ENCODE measurements around the gene XRRA1.
"Not testable (repeated sequence)": the region's sequence is repeated elsewhere in the genome, so short reads cannot be mapped to it uniquely, and the experiment has no call there.

The XRRA1 gene, protein sequence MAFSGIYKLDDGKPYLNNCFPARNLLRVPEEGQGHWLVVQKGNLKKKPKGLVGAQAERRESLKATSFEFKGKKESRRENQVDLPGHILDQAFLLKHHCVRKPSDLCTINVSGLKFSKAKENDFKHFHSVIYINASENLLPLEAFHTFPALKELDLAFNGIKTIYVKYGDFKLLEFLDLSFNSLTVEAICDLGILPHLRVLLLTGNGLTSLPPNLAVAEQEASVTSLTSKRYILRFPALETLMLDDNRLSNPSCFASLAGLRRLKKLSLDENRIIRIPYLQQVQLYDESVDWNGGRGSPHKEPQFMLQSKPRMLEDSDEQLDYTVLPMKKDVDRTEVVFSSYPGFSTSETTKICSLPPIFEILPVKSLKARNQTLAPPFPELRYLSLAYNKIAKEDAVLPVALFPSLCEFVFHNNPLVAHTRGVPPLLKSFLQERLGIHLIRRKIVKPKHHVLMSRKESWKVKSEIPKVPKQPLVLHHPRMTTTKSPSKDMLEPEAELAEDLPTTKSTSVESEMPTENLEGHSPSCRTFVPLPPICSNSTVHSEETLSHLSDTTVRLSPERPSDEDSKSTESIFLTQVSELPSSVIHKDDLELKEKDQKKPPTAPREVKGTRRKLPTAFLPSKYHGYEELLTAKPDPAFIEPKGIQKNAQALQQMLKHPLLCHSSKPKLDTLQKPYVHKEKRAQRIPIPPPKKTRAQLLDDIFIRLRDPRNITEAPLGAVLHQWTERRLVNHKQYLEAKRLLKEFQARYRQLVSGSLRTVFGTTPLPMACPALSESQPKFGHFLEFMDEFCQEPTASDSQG

GRCh38 chr11:74948898-74949752, at the start of gene XRRA1, which contains the start of gene SPCS2:
Gene XRRA1 (minus strand): TSS chr11:74949091. CDS start chr11:74940878, 8,213 bp downstream.
Gene SPCS2 (plus strand): TSS chr11:74949266. CDS start chr11:74949286, 20 bp downstream.
- peak within 1 kb of the TSS; percentile 76 for H3K27ac ChIP-seq (ENCODE audit: low read depth, low read length)
- peaks cover 2% of the 10 kb centered on the region for H3K36me3 ChIP-seq (ENCODE audit: control insufficient read depth, insufficient read depth, low read length)
- H3K4me1 ChIP-seq (ENCODE audit: control insufficient read depth, insufficient read depth, low read length): peaks cover 3% of the 10 kb centered on the region
- H3K9ac ChIP-seq (ENCODE audit: low read length): peak within 1 kb of the TSS; percentile 74
- H3K4me3 ChIP-seq (ENCODE audit: low read length): peak within 1 kb of the TSS; percentile 100
- H3K27me3 ChIP-seq (ENCODE audit: control insufficient read depth, insufficient read depth, low read length): no peaks in the 10 kb centered on the region

- Histone ChIP-seq H3K4me1 (ENCODE audit: control insufficient read depth, insufficient read depth, low read length) (peaks cover 5% of the 10 kb centered on the region), H3K27me3 (ENCODE audit: control insufficient read depth, insufficient read depth, low read length) (no peaks in the 10 kb centered on the region), H3K36me3 (ENCODE audit: control insufficient read depth, insufficient read depth, low read length) (peaks cover 5% of the 10 kb centered on the region), H3K4me3 (ENCODE audit: low read length) (no peak overlapping the region), H3K9ac (ENCODE audit: low read length) (no peak overlapping the region), H3K27ac (ENCODE audit: low read depth, low read length) (no peak overlapping the region)
Observed at GRCh38 chr11:74992852-74993251, 44.0 kb upstream of the XRRA1 start.

DNA sequence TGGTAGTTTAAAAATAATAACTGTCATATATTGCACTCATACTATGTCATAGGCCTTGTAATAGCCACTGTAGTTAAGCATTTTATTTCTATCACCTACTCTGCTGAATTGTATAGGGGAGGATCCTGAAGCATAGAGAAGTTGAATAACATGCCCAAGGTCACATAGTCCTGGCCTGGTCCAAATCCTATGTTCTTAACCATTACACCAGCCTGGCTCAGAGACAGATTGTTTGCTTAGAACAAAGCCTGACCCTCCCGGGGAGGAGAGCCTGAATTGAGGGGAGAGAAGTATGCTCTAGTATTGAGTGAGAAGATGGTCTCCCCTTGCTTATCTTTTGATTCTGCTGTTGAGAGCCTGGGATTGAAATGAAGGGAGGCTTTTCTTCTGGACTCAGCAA, 42.0 kb upstream of the XRRA1 start:
- Histone ChIP-seq H3K4me3 (ENCODE audit: low read length) (no peak overlapping the region), H3K4me1 (ENCODE audit: control insufficient read depth, insufficient read depth, low read length) (peaks cover 5% of the 10 kb centered on the region), H3K9ac (ENCODE audit: low read length) (no peak overlapping the region), H3K36me3 (ENCODE audit: control insufficient read depth, insufficient read depth, low read length) (peaks cover 5% of the 10 kb centered on the region), H3K27ac (ENCODE audit: low read depth, low read length) (no peak overlapping the region), H3K27me3 (ENCODE audit: control insufficient read depth, insufficient read depth, low read length) (no peaks in the 10 kb centered on the region)

DNA sequence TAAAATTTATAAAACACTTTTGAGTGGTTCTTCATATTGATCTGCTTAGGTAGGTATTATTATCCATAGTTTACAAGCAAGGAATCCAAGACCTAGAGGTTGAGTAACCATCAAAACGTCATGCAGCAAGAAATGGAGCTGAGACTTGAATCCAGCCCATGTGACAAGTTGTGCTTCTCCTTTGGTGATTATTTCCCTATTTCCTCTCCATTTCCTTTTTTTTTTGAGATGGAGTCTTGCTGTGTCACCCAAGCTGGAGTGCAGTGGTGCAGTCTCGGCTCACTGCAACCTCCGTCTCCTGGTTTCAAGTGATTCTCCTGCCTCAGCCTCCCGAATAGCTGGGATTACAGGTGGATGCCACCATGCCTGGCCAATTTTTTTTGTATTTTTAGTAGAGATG, 41.3 kb upstream of the XRRA1 start:
- H3K9ac ChIP-seq (ENCODE audit: low read length); H3K27me3 ChIP-seq (ENCODE audit: control insufficient read depth, insufficient read depth, low read length): not testable (repeated sequence)

GRCh38 chr11:74989260-74989638, 40.4 kb upstream of the XRRA1 start:
- Histone ChIP-seq H3K9ac (ENCODE audit: low read length) (peak overlapping the region; percentile 46), H3K27me3 (ENCODE audit: control insufficient read depth, insufficient read depth, low read length) (no peaks in the 10 kb centered on the region), H3K27ac (ENCODE audit: low read depth, low read length) (no peak overlapping the region), H3K4me1 (ENCODE audit: control insufficient read depth, insufficient read depth, low read length) (peaks cover 5% of the 10 kb centered on the region), H3K36me3 (ENCODE audit: control insufficient read depth, insufficient read depth, low read length) (no peaks in the 10 kb centered on the region), H3K4me3 (ENCODE audit: low read length) (peak overlapping the region; percentile 92)

More for the DNA sequence above, 41.3 kb upstream of the XRRA1 start:
- not testable (repeated sequence) for H3K4me1 ChIP-seq (ENCODE audit: control insufficient read depth, insufficient read depth, low read length); H3K27ac ChIP-seq (ENCODE audit: low read depth, low read length); H3K36me3 ChIP-seq (ENCODE audit: control insufficient read depth, insufficient read depth, low read length); H3K4me3 ChIP-seq (ENCODE audit: low read length)

DNA sequence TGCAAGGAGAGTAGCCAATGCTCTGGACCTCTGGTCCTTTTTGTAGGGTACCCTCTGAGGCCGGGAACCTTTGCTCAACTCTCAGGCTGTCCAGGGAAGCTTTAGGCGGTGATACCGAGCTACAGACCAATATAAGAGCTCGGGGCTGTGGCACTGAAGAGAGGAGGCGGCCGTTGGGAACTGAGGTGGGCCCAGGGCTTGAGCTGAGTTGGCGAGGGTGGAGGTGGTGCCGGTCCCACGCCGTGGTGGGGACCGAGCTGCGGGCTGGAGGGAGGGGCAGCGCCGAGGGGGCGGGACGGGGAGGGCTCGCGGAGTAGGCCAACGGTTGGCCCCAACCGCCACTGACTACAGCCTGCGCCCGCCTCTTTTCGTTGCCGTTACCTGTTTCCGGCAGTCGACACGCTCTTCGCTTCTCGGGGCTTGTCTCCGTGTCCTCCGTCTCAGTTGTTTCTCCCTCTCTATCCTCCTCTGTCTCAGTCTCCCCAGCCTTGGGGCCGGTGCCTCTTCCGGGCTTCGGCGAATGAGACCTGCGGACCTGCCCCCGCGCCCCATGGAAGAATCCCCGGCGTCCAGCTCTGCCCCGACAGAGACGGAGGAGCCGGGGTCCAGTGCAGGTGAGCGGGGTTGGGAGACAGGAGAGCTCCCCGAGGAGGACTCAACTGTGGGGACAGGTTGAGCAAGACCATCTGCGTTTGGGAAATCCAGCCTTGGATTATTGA, 39.8 kb upstream of the XRRA1 start, which contains the start of gene NEU3:
TSS of gene NEU3 (plus strand) at position 393 of the 719 bp plus-strand sequence. CDS start at position 521, 128 bp downstream.
- Histone ChIP-seq H3K36me3 (ENCODE audit: control insufficient read depth, insufficient read depth, low read length) (no peaks in the 10 kb centered on the region), H3K4me3 (ENCODE audit: low read length) (peak within 1 kb of the TSS; percentile 92), H3K4me1 (ENCODE audit: control insufficient read depth, insufficient read depth, low read length) (peaks cover 5% of the 10 kb centered on the region), H3K27ac (ENCODE audit: low read depth, low read length) (peak within 1 kb of the TSS; percentile 32), H3K9ac (ENCODE audit: low read length) (peak within 1 kb of the TSS; percentile 46), H3K27me3 (ENCODE audit: control insufficient read depth, insufficient read depth, low read length) (no peaks in the 10 kb centered on the region)

GRCh38 chr11:74984730-74985129, 35.8 kb upstream of the XRRA1 start:
- no peak overlapping the region for H3K9ac ChIP-seq (ENCODE audit: low read length)
- no peaks in the 10 kb centered on the region for H3K27me3 ChIP-seq (ENCODE audit: control insufficient read depth, insufficient read depth, low read length)
- peaks cover 3% of the 10 kb centered on the region for H3K36me3 ChIP-seq (ENCODE audit: control insufficient read depth, insufficient read depth, low read length)
- peaks cover 5% of the 10 kb centered on the region for H3K4me1 ChIP-seq (ENCODE audit: control insufficient read depth, insufficient read depth, low read length)
- no peak overlapping the region for H3K4me3 ChIP-seq (ENCODE audit: low read length)
- H3K27ac ChIP-seq (ENCODE audit: low read depth, low read length): no peak overlapping the region

DNA sequence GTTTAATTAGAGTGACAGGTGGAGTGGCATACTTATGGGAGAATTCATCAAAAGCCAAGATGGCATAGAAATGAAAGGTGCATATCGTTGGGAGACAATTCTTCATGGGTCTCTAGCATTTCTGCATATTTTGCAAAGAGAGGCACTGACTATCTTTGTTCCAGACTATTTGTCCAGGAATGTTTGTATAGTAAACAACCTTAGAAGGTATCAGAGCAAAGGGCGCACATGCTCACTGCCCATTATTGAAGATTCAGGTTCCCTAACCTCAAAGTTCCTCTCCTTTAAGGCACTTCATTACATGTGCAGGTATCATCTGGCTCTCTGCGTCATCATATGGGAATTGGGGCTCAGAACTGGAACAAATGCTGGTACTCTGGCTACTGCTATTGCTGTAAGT, 35.2 kb upstream of the XRRA1 start:
- Histone ChIP-seq H3K9ac (ENCODE audit: low read length) (no peak overlapping the region), H3K36me3 (ENCODE audit: control insufficient read depth, insufficient read depth, low read length) (peaks cover 3% of the 10 kb centered on the region), H3K4me1 (ENCODE audit: control insufficient read depth, insufficient read depth, low read length) (no peaks in the 10 kb centered on the region), H3K27me3 (ENCODE audit: control insufficient read depth, insufficient read depth, low read length) (no peaks in the 10 kb centered on the region), H3K4me3 (ENCODE audit: low read length) (no peak overlapping the region), H3K27ac (ENCODE audit: low read depth, low read length) (no peak overlapping the region)

DNA sequence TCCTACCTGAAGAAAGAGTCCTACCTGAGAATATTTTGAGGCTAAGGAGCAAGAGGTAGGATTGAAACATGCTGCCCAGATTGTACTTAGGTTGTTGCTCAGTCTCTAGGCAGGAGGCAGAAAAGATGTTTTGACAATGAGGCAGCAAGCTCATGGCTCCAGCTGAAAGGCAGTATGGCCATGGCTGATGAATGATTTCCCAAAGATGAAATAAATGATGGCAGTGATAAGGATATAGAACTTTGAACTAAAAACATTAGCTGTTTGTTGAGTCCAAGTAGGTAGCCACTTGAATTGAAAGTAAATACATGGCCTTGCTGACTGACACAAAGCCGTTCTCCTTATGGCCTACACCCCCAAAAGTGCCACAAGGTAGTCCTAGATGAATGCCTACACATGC, 33.0 kb upstream of the XRRA1 start:
- H3K4me3 ChIP-seq (ENCODE audit: low read length): no peak overlapping the region
- no peaks in the 10 kb centered on the region for H3K4me1 ChIP-seq (ENCODE audit: control insufficient read depth, insufficient read depth, low read length)
- peaks cover 8% of the 10 kb centered on the region for H3K36me3 ChIP-seq (ENCODE audit: control insufficient read depth, insufficient read depth, low read length)
- H3K27ac ChIP-seq (ENCODE audit: low read depth, low read length): no peak overlapping the region
- no peak overlapping the region for H3K9ac ChIP-seq (ENCODE audit: low read length)
- no peaks in the 10 kb centered on the region for H3K27me3 ChIP-seq (ENCODE audit: control insufficient read depth, insufficient read depth, low read length)

DNA sequence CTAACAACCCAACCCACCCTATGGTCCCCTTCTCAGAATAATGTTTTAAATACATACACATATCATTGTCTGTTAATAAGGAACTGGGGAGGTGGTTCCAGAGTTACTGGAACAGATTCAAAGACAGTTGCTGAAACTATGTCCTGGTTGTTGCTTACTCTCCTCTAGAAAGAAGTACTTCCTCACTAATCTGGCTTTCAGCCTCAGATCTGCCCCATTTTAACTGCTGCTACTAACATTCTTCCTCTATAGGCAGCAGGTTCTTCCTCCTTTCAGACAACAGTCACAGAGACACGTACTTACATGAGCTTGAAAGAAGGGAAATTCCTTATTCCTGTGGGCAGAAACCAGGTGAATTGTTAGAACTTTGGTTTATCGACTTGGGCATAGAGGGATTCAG, 31.7 kb upstream of the XRRA1 start:
- no peak overlapping the region for H3K4me3 ChIP-seq (ENCODE audit: low read length)
- H3K27ac ChIP-seq (ENCODE audit: low read depth, low read length): no peak overlapping the region
- H3K9ac ChIP-seq (ENCODE audit: low read length): no peak overlapping the region
- no peaks in the 10 kb centered on the region for H3K27me3 ChIP-seq (ENCODE audit: control insufficient read depth, insufficient read depth, low read length)
- no peaks in the 10 kb centered on the region for H3K4me1 ChIP-seq (ENCODE audit: control insufficient read depth, insufficient read depth, low read length)
- peaks cover 8% of the 10 kb centered on the region for H3K36me3 ChIP-seq (ENCODE audit: control insufficient read depth, insufficient read depth, low read length)

- Histone ChIP-seq H3K36me3 (ENCODE audit: control insufficient read depth, insufficient read depth, low read length) (peaks cover 12% of the 10 kb centered on the region), H3K27ac (ENCODE audit: low read depth, low read length) (no peak overlapping the region), H3K27me3 (ENCODE audit: control insufficient read depth, insufficient read depth, low read length) (no peaks in the 10 kb centered on the region), H3K9ac (ENCODE audit: low read length) (no peak overlapping the region), H3K4me3 (ENCODE audit: low read length) (no peak overlapping the region), H3K4me1 (ENCODE audit: control insufficient read depth, insufficient read depth, low read length) (no peaks in the 10 kb centered on the region)
Observed at GRCh38 chr11:74978041-74978440, 29.1 kb upstream of the XRRA1 start.

Measured in rectal smooth muscle tissue (tissue), 1 donor.